GM23248 (cell line): ENCODE measurements around the gene SPRN. TPM values are rescaled to one million over a fixed set of nuclear protein-coding genes. Genes with fewer than 3 reads are reported as not detected.
"Not testable (repeated sequence)": the region's sequence is repeated elsewhere in the genome, so short reads cannot be mapped to it uniquely, and the experiment has no call there.

Source experiments
- DNase-seq: peaks from one replicate; pipeline ENCODE4 v3.0.0-alpha.2; 2015
- H2AFZ ChIP-seq: fragments of 200-600 bp; sonication (generic); 2 replicates; pipeline ENCODE4 v1.6.1; 2016; ENCODE audit warnings: antibody characterized with exemption
- H3F3A ChIP-seq: fragments of 200-600 bp; sonication (generic); 2 replicates; pipeline ENCODE4 v1.6.1; 2016; ENCODE audit warnings: mild to moderate bottlenecking, antibody characterized with exemption, mixed run types; ENCODE audit not compliant: insufficient read depth
- H3K27ac ChIP-seq: fragments of 200-600 bp; sonication (generic); 2 replicates; pipeline ENCODE4 v1.5.1; 2016; ENCODE audit warnings: mild to moderate bottlenecking
- H3K27me3 ChIP-seq: fragments of 200-600 bp; sonication (generic); replicated peaks from 2 replicates; pipeline ENCODE4 v1.6.1; 2016; ENCODE audit warnings: mild to moderate bottlenecking; ENCODE audit not compliant: insufficient read depth
- H3K36me3 ChIP-seq: fragments of 200-600 bp; sonication (generic); 2 replicates; pipeline ENCODE4 v1.6.1; 2016; ENCODE audit warnings: low read depth, mild to moderate bottlenecking
- H3K4me1 ChIP-seq: fragments of 200-600 bp; sonication (generic); 2 replicates; pipeline ENCODE4 v1.6.1; 2016; ENCODE audit warnings: mild to moderate bottlenecking; ENCODE audit not compliant: insufficient read depth
- H3K4me2 ChIP-seq: fragments of 200-600 bp; sonication (generic); one replicate; pipeline ENCODE4 v1.6.1; 2016; ENCODE audit warnings: mild to moderate bottlenecking; ENCODE audit not compliant: unreplicated experiment
- H3K4me3 ChIP-seq: fragments of 200-600 bp; sonication (generic); 2 replicates; pipeline ENCODE4 v1.5.1; 2016; ENCODE audit warnings: mild to moderate bottlenecking
- H3K79me2 ChIP-seq: fragments of 200-600 bp; sonication (generic); 2 replicates; pipeline ENCODE4 v1.6.1; 2016; ENCODE audit warnings: mild to moderate bottlenecking; ENCODE audit not compliant: insufficient read depth
- H3K9ac ChIP-seq: fragments of 200-600 bp; sonication (generic); 2 replicates; pipeline ENCODE4 v1.6.1; 2016; ENCODE audit warnings: mild to moderate bottlenecking
- H3K9me2 ChIP-seq: fragments of 200-600 bp; sonication (generic); 2 replicates; pipeline ENCODE4 v1.6.1; 2016; ENCODE audit warnings: mixed run types, mild to moderate bottlenecking, moderate library complexity; ENCODE audit not compliant: insufficient read depth
- H3K9me3 ChIP-seq: fragments of 200-600 bp; sonication (generic); one replicate; pipeline ENCODE4 v1.6.1; 2017; ENCODE audit warnings: low read depth
- H4K20me1 ChIP-seq: fragments of 200-600 bp; sonication (generic); 2 replicates; pipeline ENCODE4 v1.6.0; 2016; ENCODE audit not compliant: insufficient read depth
- EZH2 ChIP-seq: fragments of 200-600 bp; sonication (generic); IDR thresholded peaks from 2 replicates; pipeline ENCODE4 v1.6.1; 2018; ENCODE audit warnings: antibody characterized with exemption, mild to moderate bottlenecking; ENCODE audit not compliant: insufficient read depth, poor library complexity, severe bottlenecking
- EZH2phosphoT487 ChIP-seq: fragments of 200-600 bp; sonication (generic); IDR thresholded peaks from 2 replicates; pipeline ENCODE4 v1.6.1; 2018; ENCODE audit warnings: antibody characterized with exemption, moderate library complexity, mild to moderate bottlenecking, low read depth; ENCODE audit not compliant: insufficient read depth
- WGBS, 2 experiments: methylation state at CpG; one replicate each; pipeline ENCODE4 v1.1.6; 2015 to 2017; ENCODE audit warnings: low lambda C conversion rate in 2 of 2, low coverage in 1 of 2; ENCODE audit errors: missing lambda C conversion rate in 2 of 2; 5-methylcytosine and 5-hydroxymethylcytosine counted together
- in situ Hi-C: fragments of 300-500 bp; cut with MboI; formaldehyde crosslinking; loops from 2 replicates; pipeline ENCODE4 v1.15.0; 2020
- polyA plus RNA-seq: library from polyadenylated mRNA; unstranded; fragments of >200 nt; fragmentation: Nextera tagmentation; extraction: Ambion mirVana; gene quantifications from 2 replicates; pipeline ENCODE4 v1.2.1, GENCODE V29; 2016
- total RNA-seq: library from RNA; depleted of rRNA; stranded (reverse); fragments of >200 nt; shearing (Covaris generic); gene quantifications from 2 replicates; pipeline ENCODE4 v1.2.3, GENCODE V29; 2014

SPRN gene
- total and polyA plus RNA-seq, 2 experiments from 2014 or later, result 0.22 to 0.34 TPM

DNA sequence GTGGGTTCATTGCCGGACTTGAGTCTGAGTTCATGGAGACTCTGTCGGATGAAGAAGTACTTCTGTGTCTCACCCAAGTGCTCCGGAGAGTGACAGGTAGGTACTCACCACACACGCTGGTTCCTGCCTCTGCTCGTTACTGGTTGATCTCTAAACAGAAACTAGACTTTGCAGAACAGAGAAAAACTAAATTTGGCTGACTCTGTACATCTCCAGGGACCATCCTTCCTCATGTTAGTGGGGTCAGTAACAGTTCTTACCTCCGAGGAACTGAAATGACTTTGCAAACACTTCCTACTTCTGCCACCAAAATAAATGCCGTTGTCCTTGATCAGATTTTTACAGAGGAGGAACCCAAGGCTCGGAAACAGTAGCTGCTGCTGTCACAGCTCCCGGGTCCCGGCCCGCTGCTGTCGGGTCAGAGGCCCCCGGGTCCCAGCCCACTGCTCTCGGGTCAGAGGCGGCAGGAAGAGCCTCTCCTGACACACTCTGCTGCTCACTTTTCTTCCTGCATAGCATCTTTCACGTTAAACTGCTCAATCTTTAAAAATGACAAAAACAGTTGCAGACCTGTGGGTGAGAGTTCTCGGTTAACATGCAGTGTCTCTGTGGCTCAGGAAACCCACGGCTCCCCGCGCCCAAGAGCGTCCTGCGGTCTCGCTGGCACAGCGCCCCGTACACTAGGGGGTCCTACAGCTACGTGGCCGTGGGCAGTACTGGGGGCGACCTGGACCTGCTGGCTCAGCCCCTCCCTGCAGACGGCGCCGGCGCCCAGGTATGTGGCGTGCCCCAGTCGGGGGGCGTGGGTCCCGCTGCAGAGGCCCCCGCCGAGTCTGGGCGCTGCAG, 35.2 kb downstream of the SPRN start:
- 85 to 87% methylated on average over 38 to 39 of the region's 39 CpGs for WGBS, 2 experiments
- Histone ChIP-seq H3K4me2 (no peak overlapping the region), H3K27ac (no peak overlapping the region), H3F3A (no peaks in the 10 kb centered on the region), H3K79me2 (peaks cover under 1% of the 10 kb centered on the region; the same call in 1 of the 2 replicates), H2AFZ (no peak overlapping the region), H3K9me2 (no peaks in the 10 kb centered on the region), H3K4me1 (no peaks in the 10 kb centered on the region), H4K20me1 (no peaks in the 10 kb centered on the region), H3K27me3 (no peaks in the 10 kb centered on the region), H3K36me3 (no peaks in the 10 kb centered on the region), H3K9me3 (no peaks in the 10 kb centered on the region), H3K4me3 (no peak overlapping the region), H3K9ac (no peak overlapping the region)
- no peak for DNase-seq
- TF ChIP-seq EZH2phosphoT487, result no peak
- no peak for TF ChIP-seq EZH2
- in situ Hi-C loops, result no loop called here

DNA sequence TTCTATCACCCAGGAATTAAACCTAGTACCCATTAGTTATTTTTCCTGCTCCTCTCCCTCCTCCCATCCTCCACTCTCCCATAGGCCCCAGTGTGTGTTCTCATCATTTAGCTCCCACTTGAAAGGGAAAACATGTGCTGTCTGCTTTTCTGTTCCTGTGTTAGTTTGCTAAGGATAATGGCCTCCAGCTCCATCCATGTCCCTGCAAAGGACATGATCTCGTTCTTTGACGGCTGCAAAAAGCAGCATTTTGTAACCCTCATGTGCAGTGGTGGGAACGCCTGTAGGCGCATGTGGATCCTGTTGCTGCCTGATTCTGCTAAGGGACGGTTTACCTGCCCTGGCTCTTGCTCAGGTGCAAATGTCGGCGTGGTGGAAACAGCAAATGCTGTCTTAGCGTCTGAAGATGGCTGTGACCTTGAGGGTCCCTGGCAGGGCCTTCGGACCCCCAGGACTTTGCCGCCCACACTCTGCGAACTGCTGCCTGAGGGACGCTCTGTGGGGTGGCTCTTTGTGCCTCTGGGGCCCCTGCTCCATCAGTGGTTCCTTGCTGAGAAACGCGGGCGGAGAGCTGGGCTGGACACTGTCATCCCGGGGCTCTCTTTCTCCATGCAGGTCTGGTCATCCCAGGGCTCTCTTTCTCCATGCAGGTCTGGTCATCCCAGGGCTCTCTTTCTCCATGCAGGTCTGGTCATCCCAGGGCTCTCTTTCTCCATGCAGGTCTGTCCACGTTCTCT, 36.0 kb downstream of the SPRN start:
- no peak for TF ChIP-seq EZH2
- TF ChIP-seq EZH2phosphoT487, result no peak
- Histone ChIP-seq H3K27ac (no peak overlapping the region), H2AFZ (no peak overlapping the region), H4K20me1 (no peaks in the 10 kb centered on the region), H3K9me2 (no peaks in the 10 kb centered on the region), H3K4me2 (no peak overlapping the region), H3K27me3 (no peaks in the 10 kb centered on the region), H3K36me3 (no peaks in the 10 kb centered on the region), H3F3A (no peaks in the 10 kb centered on the region), H3K9me3 (no peaks in the 10 kb centered on the region), H3K4me1 (no peaks in the 10 kb centered on the region), H3K9ac (no peak overlapping the region), H3K4me3 (no peak overlapping the region), H3K79me2 (no peaks in the 10 kb centered on the region)
- in situ Hi-C loops, result no loop called here
- DNase-seq, result no peak
- 81 to 83% methylated on average over 17 of the region's 17 CpGs for whole genome bisulfite sequencing, 2 experiments

DNA sequence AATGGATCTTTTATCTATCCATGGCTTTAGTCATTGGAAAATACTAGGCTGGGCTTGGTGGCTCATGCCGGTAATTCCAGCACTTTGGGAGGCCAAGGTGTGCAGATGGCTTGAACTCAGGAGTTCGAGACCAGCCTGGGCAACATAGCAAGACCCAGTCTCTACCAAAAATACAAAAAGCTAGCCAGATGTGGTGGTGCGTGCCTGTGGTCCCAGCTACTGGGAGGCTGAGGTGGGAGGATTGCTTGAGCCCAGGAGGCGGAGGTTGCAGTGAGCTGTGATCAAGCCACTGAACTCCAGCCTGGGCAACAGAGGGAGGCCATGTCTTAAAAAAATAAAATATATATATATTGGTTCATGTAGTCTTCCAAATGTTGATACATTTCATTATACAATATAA, 37.5 kb downstream of the SPRN start:
- not testable (repeated sequence) for H3F3A ChIP-seq, H3K36me3 ChIP-seq
- WGBS, 2 experiments, result 93 to 99% methylated on average over 4 of the region's 4 CpGs

DNA sequence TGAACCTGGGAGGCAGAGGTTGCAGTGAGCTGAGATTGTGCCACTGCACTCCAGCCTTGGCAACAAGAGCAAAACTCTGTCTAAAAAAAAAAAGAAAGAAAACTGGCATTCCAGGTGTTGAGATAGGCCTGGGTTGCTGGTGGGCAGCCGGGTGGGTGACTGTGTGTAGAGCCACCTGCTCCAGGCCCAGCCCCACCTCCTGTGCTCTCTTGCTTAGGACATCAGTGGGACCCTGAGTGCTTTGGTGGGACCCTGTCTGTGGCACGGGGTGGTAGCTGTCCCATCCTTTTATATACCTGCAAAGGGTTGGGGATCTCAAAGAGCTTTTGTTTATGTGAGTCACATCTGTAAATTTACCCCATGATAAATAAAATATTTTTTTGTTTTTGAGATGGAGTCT, 39.2 kb downstream of the SPRN start:
- no peaks in the 10 kb centered on the region for H3K9me2 ChIP-seq
- no peak overlapping the region for H3K27ac ChIP-seq
- TF ChIP-seq EZH2 (no peak), EZH2phosphoT487 (no peak)
- H3K27me3 ChIP-seq, result no peaks in the 10 kb centered on the region
- 89 to 96% methylated on average over 2 of the region's 2 CpGs for WGBS, 2 experiments
- H3K4me1 ChIP-seq, result no peaks in the 10 kb centered on the region
- H2AFZ ChIP-seq, result no peak overlapping the region
- no peaks in the 10 kb centered on the region for H3F3A ChIP-seq
- no peaks in the 10 kb centered on the region for H4K20me1 ChIP-seq
- no peak overlapping the region for H3K4me2 ChIP-seq
- no peak overlapping the region for H3K4me3 ChIP-seq
- no peak overlapping the region for H3K9ac ChIP-seq
- H3K79me2 ChIP-seq, result no peaks in the 10 kb centered on the region
- DNase-seq, result no peak
- in situ Hi-C loops, result no loop called here
- H3K9me3 ChIP-seq, result no peaks in the 10 kb centered on the region
- no peaks in the 10 kb centered on the region; the same call in 1 of the 2 replicates for H3K36me3 ChIP-seq

More for the DNA sequence above, 37.5 kb downstream of the SPRN start:
- H3K27me3 ChIP-seq, H3K79me2 ChIP-seq, H3K9me2 ChIP-seq, H3K9me3 ChIP-seq, H3K4me1 ChIP-seq, H3K27ac ChIP-seq, in situ Hi-C loops, H2AFZ ChIP-seq, H4K20me1 ChIP-seq, DNase-seq, H3K4me2 ChIP-seq, H3K4me3 ChIP-seq, H3K9ac ChIP-seq: not testable (repeated sequence)
